ENCODE results near the gene CABP4.

DNA sequence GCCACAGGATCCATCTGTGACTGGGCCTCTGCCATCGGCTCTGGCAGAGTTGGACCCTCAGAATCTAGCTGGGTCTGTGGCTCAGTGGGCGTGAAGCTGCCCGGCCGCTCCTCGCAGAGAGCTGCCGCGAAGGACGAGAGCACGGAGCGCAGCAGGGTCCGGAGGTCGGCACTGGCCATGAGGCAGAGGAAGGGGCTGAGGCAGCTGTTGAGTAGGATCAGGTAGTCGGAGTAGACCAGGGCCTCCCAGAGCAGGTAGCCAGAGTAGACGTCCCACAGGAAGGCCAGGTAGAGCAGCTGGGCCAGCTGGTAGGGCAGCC, 3.5 kb upstream of the CABP4 start:
- TF ChIP-seq EZH2 (IDR thresholded peaks at IDR 0.05; ENCODE audit: borderline replicate concordance, insufficient read depth, low read depth, low read length, poor library complexity, severe bottlenecking): no peak
- TF ChIP-seq, protein P1, sequence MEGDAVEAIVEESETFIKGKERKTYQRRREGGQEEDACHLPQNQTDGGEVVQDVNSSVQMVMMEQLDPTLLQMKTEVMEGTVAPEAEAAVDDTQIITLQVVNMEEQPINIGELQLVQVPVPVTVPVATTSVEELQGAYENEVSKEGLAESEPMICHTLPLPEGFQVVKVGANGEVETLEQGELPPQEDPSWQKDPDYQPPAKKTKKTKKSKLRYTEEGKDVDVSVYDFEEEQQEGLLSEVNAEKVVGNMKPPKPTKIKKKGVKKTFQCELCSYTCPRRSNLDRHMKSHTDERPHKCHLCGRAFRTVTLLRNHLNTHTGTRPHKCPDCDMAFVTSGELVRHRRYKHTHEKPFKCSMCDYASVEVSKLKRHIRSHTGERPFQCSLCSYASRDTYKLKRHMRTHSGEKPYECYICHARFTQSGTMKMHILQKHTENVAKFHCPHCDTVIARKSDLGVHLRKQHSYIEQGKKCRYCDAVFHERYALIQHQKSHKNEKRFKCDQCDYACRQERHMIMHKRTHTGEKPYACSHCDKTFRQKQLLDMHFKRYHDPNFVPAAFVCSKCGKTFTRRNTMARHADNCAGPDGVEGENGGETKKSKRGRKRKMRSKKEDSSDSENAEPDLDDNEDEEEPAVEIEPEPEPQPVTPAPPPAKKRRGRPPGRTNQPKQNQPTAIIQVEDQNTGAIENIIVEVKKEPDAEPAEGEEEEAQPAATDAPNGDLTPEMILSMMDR (IDR thresholded peaks at IDR 0.05): no peak

All from B cell (primary cell).